Colonic mucosa (tissue), 4 donors: ENCODE results near the gene BLTP3A. TPM values are rescaled to one million over a fixed set of nuclear protein-coding genes. Genes with fewer than 3 reads are reported as not detected.

Experiments
- DNase-seq: peaks from one replicate; pipeline ENCODE4 v3.0.0-alpha.2; 2020
- H3K27ac ChIP-seq: fragments of 200-600 bp; one replicate; pipeline ENCODE4 v1.8.0; 2021
- H3K27me3 ChIP-seq: fragments of 200-600 bp; one replicate; pipeline ENCODE4 v1.8.0; 2021
- H3K36me3 ChIP-seq: fragments of 200-600 bp; one replicate; pipeline ENCODE4 v1.8.0; 2021
- H3K4me1 ChIP-seq: fragments of 200-600 bp; one replicate; pipeline ENCODE4 v1.8.0; 2021; ENCODE audit warnings: mild to moderate bottlenecking
- H3K4me3 ChIP-seq: fragments of 200-600 bp; one replicate; pipeline ENCODE4 v1.8.0; 2021
- H3K9ac ChIP-seq, 2 donors: one replicate each; pipeline ENCODE4 v1.7.0; 2013; ENCODE audit warnings: control low read depth in 2 of 2, low read depth in 2 of 2, low read length in 2 of 2
- H3K9me3 ChIP-seq: fragments of 200-600 bp; one replicate; pipeline ENCODE4 v1.8.0; 2021
- CTCF ChIP-seq: fragments of 200-600 bp; IDR thresholded peaks from one replicate; pipeline ENCODE4 v1.8.0; 2022; ENCODE audit warnings: antibody characterized with exemption, mild to moderate bottlenecking
- intact Hi-C: fragments of 100-400 bp; cut with DNase I; formaldehyde crosslinking; loops from one replicate; pipeline ENCODE4 v1.14.1; 2022
- total RNA-seq, 2 donors: library from RNA; stranded (reverse); fragmentation: NEBNext Ultra II Directional in 1 of 2; extraction: Animal tissue kit (Norgen Biotek cat#: 25700) in 1 of 2; gene quantifications; one replicate each; pipeline ENCODE4 v1.2.1, GENCODE V29; 2021
- donor health status: healthy.
- donor health status: DM: no; HTN: no; CAD: no.
- donor health status: DM: no; HTN: no; CAD: no.

Gene BLTP3A
- total RNA-seq, 2 donors from 2014 or later, result 7.6 to 11.1 TPM

GRCh38 chr6:34836451-34836850 is 44.6 kb downstream of the BLTP3A start:
- Histone ChIP-seq H3K4me1 (no peaks in the 10 kb centered on the region), H3K4me3 (no peak overlapping the region), H3K27me3 (no peaks in the 10 kb centered on the region), H3K36me3 (no peaks in the 10 kb centered on the region), H3K9ac (no peak overlapping the region), H3K27ac (no peak overlapping the region), H3K9me3 (no peaks in the 10 kb centered on the region)
- DNase-seq, result no peak
- no peak for TF ChIP-seq CTCF
- intact Hi-C loops, result no loop called here

- Histone ChIP-seq H3K4me3 (no peak overlapping the region), H3K36me3 (no peaks in the 10 kb centered on the region), H3K9ac (no peak overlapping the region), H3K27ac (no peak overlapping the region), H3K4me1 (no peaks in the 10 kb centered on the region), H3K9me3 (no peaks in the 10 kb centered on the region), H3K27me3 (no peaks in the 10 kb centered on the region)
- no peak for TF ChIP-seq CTCF
- no peak for DNase-seq
- intact Hi-C loops, result no loop called here
Measured at GRCh38 chr6:34837528-34837927, 45.6 kb downstream of the BLTP3A start.

- H3K4me1 ChIP-seq, result no peaks in the 10 kb centered on the region
- H3K27ac ChIP-seq, result no peak overlapping the region
- no peak for DNase-seq
- no peak overlapping the region for H3K9ac ChIP-seq
- H3K27me3 ChIP-seq, result no peaks in the 10 kb centered on the region
- no peak overlapping the region for H3K4me3 ChIP-seq
- no peaks in the 10 kb centered on the region for H3K36me3 ChIP-seq
- H3K9me3 ChIP-seq, result no peaks in the 10 kb centered on the region
- no peak for TF ChIP-seq CTCF
- intact Hi-C loops, result no loop called here
Measured at GRCh38 chr6:34839666-34840352, 47.9 kb downstream of the BLTP3A start.

Other genes with a start within 250 kb of the BLTP3A start
- 100 to 1,000 TPM in 1 of 2 donors, 10 to 100 TPM in 1; 71.0 to 102 TPM for gene SPDEF, start 235.8 kb upstream of the BLTP3A start, total RNA-seq
- gene ILRUN, start 95.3 kb upstream of the BLTP3A start, total RNA-seq, result 10 to 100 TPM; 48.5 to 57.6 TPM
- gene SNRPC, start 34.6 kb upstream of the BLTP3A start, total RNA-seq, result 100 to 1,000 TPM in 1 of 2 donors, 10 to 100 TPM in 1; 65.1 to 127 TPM
- gene TAF11, start 96.0 kb downstream of the BLTP3A start, total RNA-seq, result 10 to 100 TPM; 24.6 to 27.4 TPM
- 10 to 100 TPM; 25.3 to 26.0 TPM for gene ANKS1A, start 97.2 kb downstream of the BLTP3A start, total RNA-seq